C4-2B (cell line): ENCODE measurements around the gene SLC24A1.

Experiments used
- H3K27ac ChIP-seq: fragments of 450-650 bp; 2 replicates; pipeline ENCODE4 v1.5.1; 2017
- CTCF ChIP-seq: fragments of 450-650 bp; conservative IDR thresholded peaks from 2 replicates; pipeline ENCODE4 v1.5.1; 2017; ENCODE audit warnings: mild to moderate bottlenecking
- ZFX ChIP-seq: fragments of 450-650 bp; IDR thresholded peaks from 2 replicates; pipeline ENCODE4 v1.6.1; 2017

SLC24A1 gene

GRCh38 chr15:65621638-65622037 lies at the start of gene SLC24A1:
Gene SLC24A1 (plus strand): TSS chr15:65621938. CDS start chr15:65624081, 2,143 bp downstream.
- TF ChIP-seq ZFX (no peak), CTCF (no peak)

GRCh38 chr15:65571971-65572370 lies 49.8 kb upstream of the SLC24A1 start:
- H3K27ac ChIP-seq = no peak overlapping the region
- no peak for TF ChIP-seq ZFX
- TF ChIP-seq CTCF = no peak

More at GRCh38 chr15:65621638-65622037, at the start of gene SLC24A1:
- no peak within 1 kb of the TSS for H3K27ac ChIP-seq

GRCh38 chr15:65576664-65577063 lies 45.1 kb upstream of the SLC24A1 start:
- H3K27ac ChIP-seq = no peak overlapping the region
- TF ChIP-seq ZFX (no peak), CTCF (no peak)

GRCh38 chr15:65577129-65577996 lies 44.4 kb upstream of the SLC24A1 start:
- no peak for TF ChIP-seq ZFX
- no peak for TF ChIP-seq CTCF
- H3K27ac ChIP-seq = no peak overlapping the region

- TF ChIP-seq CTCF (no peak), ZFX (no peak)
These were observed 42.6 kb upstream of the SLC24A1 start for GRCh38 chr15:65578904-65579728.

GRCh38 chr15:65579762-65580161 lies 42.0 kb upstream of the SLC24A1 start:
- H3K27ac ChIP-seq = no peak overlapping the region
- TF ChIP-seq CTCF = no peak
- TF ChIP-seq ZFX = no peak

More at GRCh38 chr15:65578904-65579728, 42.6 kb upstream of the SLC24A1 start:
- H3K27ac ChIP-seq = no peak overlapping the region

- TF ChIP-seq ZFX = no peak
- TF ChIP-seq CTCF = no peak
- H3K27ac ChIP-seq = no peak overlapping the region
These were observed 41.5 kb upstream of the SLC24A1 start for GRCh38 chr15:65580287-65580686.
